Fibroblast of skin of right biceps (primary cell): ENCODE data around the gene POTEF.
"Not testable (repeated sequence)": the region's sequence is repeated elsewhere in the genome, so short reads cannot be mapped to it uniquely, and the experiment has no call there.

ENCODE experiments used
- DNase-seq: peaks from one replicate; pipeline ENCODE4 v3.0.0-alpha.2; 2013

The POTEF gene

GRCh38 chr2:130129120-130129829, at the start of gene POTEF:
Gene POTEF, minus strand, starts transcription at chr2:130129222. Its CDS starts 8,707 bp downstream, at chr2:130120515.
- DNase-seq, result not testable (repeated sequence)

- DNase-seq, result not testable (repeated sequence)
Observed at GRCh38 chr2:130174866-130175265, 45.8 kb upstream of the POTEF start.

- DNase-seq, result no peak
Observed at GRCh38 chr2:130169896-130170295, 40.9 kb upstream of the POTEF start.

GRCh38 chr2:130169163-130169562, 40.1 kb upstream of the POTEF start:
- DNase-seq, result not testable (repeated sequence)

GRCh38 chr2:130166611-130167010, 37.6 kb upstream of the POTEF start:
- not testable (repeated sequence) for DNase-seq

- DNase-seq, result no peak
Observed at GRCh38 chr2:130165293-130166016, 36.4 kb upstream of the POTEF start.

- no peak for DNase-seq
Observed at GRCh38 chr2:130162968-130163367, 33.9 kb upstream of the POTEF start.

GRCh38 chr2:130162486-130162885, 33.5 kb upstream of the POTEF start:
- DNase-seq, result not testable (repeated sequence)

- DNase-seq, result not testable (repeated sequence)
Observed at GRCh38 chr2:130160838-130161705, 32.0 kb upstream of the POTEF start.

- no peak for DNase-seq
Observed at GRCh38 chr2:130160131-130160530, 31.1 kb upstream of the POTEF start.

- DNase-seq, result not testable (repeated sequence)
Observed at GRCh38 chr2:130159376-130159775, 30.4 kb upstream of the POTEF start.

- DNase-seq, result no peak
Observed at GRCh38 chr2:130158631-130159030, 29.6 kb upstream of the POTEF start.

- not testable (repeated sequence) for DNase-seq
Observed at GRCh38 chr2:130157825-130158514, 28.9 kb upstream of the POTEF start.

GRCh38 chr2:130157354-130157753, 28.3 kb upstream of the POTEF start:
- not testable (repeated sequence) for DNase-seq

- no peak for DNase-seq
Observed at GRCh38 chr2:130156624-130157004, 27.6 kb upstream of the POTEF start.

GRCh38 chr2:130155956-130156623, 27.1 kb upstream of the POTEF start:
- peak; percentile 55 for DNase-seq

GRCh38 chr2:130154773-130155765, 26.0 kb upstream of the POTEF start:
- no peak for DNase-seq

- DNase-seq, result not testable (repeated sequence)
Observed at GRCh38 chr2:130154423-130154770, 25.4 kb upstream of the POTEF start.

- not testable (repeated sequence) for DNase-seq
Observed at GRCh38 chr2:130153721-130154422, 24.9 kb upstream of the POTEF start.
